Measurements from ENCODE around the gene SLC25A39.

Gene SLC25A39

DNA sequence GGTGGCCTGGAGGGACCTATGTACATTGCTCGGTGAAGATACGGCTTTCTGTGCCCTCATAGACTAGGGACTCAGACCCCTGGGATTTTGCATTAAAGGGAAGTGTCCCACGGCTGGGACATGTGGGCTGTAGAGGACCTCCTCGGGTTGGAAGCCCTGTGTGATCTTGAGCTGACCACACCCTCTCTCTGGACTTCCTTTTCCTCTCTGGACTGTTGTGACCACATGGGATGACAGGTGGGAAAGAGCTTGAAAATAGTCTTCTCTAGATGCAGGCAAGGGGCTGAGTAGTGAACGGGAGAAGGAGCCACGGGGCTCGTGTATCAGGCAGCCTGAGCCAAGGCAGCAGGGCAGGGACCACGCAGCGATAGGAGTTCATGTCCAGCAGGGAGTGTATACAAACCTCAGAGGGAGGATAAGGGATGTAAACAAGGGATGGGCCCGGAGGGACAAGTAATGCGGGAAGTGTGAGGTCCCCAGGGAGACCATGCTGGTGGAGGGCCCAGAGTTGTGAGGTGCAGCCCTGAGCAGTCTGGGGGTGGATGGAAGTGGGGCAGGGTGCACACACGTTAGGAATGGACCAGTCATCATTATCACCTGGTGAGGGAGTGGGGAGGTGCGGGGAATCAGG, 52.2 kb downstream of the SLC25A39 start:
- DNase-seq: no peak
